Breast epithelium (tissue), 3 donors: ENCODE measurements around the gene KRTAP6-2.

Experiments
- CTCF ChIP-seq, 3 donors: fragments of 450-650 bp; IDR thresholded peaks; one replicate each; pipeline ENCODE4 v1.5.1; 2016 to 2017; ENCODE audit warnings: antibody characterized with exemption in 3 of 3, mild to moderate bottlenecking in 3 of 3, moderate library complexity in 3 of 3
- POLR2A ChIP-seq: fragments of 450-650 bp; IDR thresholded peaks from one replicate; pipeline ENCODE4 v1.6.1; 2016; ENCODE audit warnings: antibody characterized with exemption, mild to moderate bottlenecking, moderate library complexity
- POLR2AphosphoS5 ChIP-seq, 3 donors: sonication (generic); formaldehyde crosslinking; IDR thresholded peaks; one replicate each; pipeline ENCODE4 v1.6.1; 2017; ENCODE audit warnings: antibody characterized with exemption in 3 of 3

- TF ChIP-seq CTCF (IDR thresholded peaks at IDR 0.05) (no peak), POLR2A (no peak), POLR2AphosphoS5 (IDR thresholded peaks at IDR 0.05) (no peak)
Observed at GRCh38 chr21:30579346-30579745, 19.4 kb downstream of the KRTAP6-2 start.
